GM23338 (cell line): ENCODE results near the gene PRELID3B. TPM values are rescaled to one million over a fixed set of nuclear protein-coding genes. Genes with fewer than 3 reads are reported as not detected.

Source experiments
- ATAC-seq: fragments of 200-7000 bp; cut with Tn5 transposase; 3 replicates; pipeline ENCODE4 v1.9.1; 2020
- DNase-seq: peaks from one replicate; pipeline ENCODE4 v3.0.0-alpha.2; 2015; ENCODE audit warnings: low spot score
- H2AFZ ChIP-seq: fragments of 200-600 bp; sonication (generic); 2 replicates; pipeline ENCODE4 v1.8.0; 2016; ENCODE audit warnings: antibody characterized with exemption, mild to moderate bottlenecking, moderate library complexity
- H3F3A ChIP-seq: fragments of 200-600 bp; sonication (generic); replicated peaks from 2 replicates; pipeline ENCODE4 v1.8.0; 2017; ENCODE audit warnings: antibody characterized with exemption, mixed run types, low read depth
- H3K27ac ChIP-seq: fragments of 200-600 bp; sonication (generic); 2 replicates; pipeline ENCODE4 v1.6.1; 2016; ENCODE audit warnings: low read depth
- H3K27me3 ChIP-seq: fragments of 200-600 bp; sonication (generic); 2 replicates; pipeline ENCODE4 v1.8.0; 2016; ENCODE audit warnings: mild to moderate bottlenecking, mixed run types, moderate library complexity; ENCODE audit not compliant: insufficient read depth
- H3K36me3 ChIP-seq: fragments of 200-600 bp; sonication (generic); 2 replicates; pipeline ENCODE4 v1.8.0; 2016; ENCODE audit warnings: mild to moderate bottlenecking; ENCODE audit not compliant: insufficient read depth
- H3K4me1 ChIP-seq: fragments of 200-600 bp; sonication (generic); 2 replicates; pipeline ENCODE4 v1.8.0; 2016; ENCODE audit warnings: mild to moderate bottlenecking, moderate library complexity; ENCODE audit not compliant: insufficient read depth
- H3K4me2 ChIP-seq: fragments of 200-600 bp; sonication (generic); 2 replicates; pipeline ENCODE4 v1.7.1; 2017; ENCODE audit warnings: mixed run types
- H3K4me3 ChIP-seq: fragments of 200-600 bp; sonication (generic); 2 replicates; pipeline ENCODE4 v1.6.1; 2016; ENCODE audit warnings: mixed run types
- H3K79me2 ChIP-seq: fragments of 200-600 bp; sonication (generic); replicated peaks from 2 replicates; pipeline ENCODE4 v1.8.0; 2017; ENCODE audit warnings: mild to moderate bottlenecking; ENCODE audit not compliant: insufficient read depth
- H3K9me2 ChIP-seq: fragments of 200-600 bp; sonication (generic); 2 replicates; pipeline ENCODE4 v1.8.0; 2017; ENCODE audit not compliant: insufficient read depth
- H4K20me1 ChIP-seq: fragments of 200-600 bp; sonication (generic); replicated peaks from 2 replicates; pipeline ENCODE4 v1.8.0; 2017; ENCODE audit warnings: mild to moderate bottlenecking; ENCODE audit not compliant: insufficient read depth
- H3K27ac Mint-ChIP-seq: 2 replicates; pipeline ENCODE4 v1.8.0; 2020; ENCODE audit warnings: inconsistent platforms, mild to moderate bottlenecking, moderate library complexity, mixed read lengths
- H3K27me3 Mint-ChIP-seq: 3 replicates; pipeline ENCODE4 v1.8.0; 2022; ENCODE audit warnings: low read depth, mild to moderate bottlenecking, moderate library complexity, mixed read lengths, inconsistent platforms; ENCODE audit not compliant: insufficient read depth, poor library complexity
- H3K36me3 Mint-ChIP-seq: 3 replicates; pipeline ENCODE4 v1.8.0; 2021; ENCODE audit warnings: low read depth, mild to moderate bottlenecking, inconsistent platforms, moderate library complexity, mixed read lengths
- H3K4me1 Mint-ChIP-seq: 3 replicates; pipeline ENCODE4 v1.8.0; 2020; ENCODE audit warnings: mild to moderate bottlenecking, inconsistent platforms, mixed read lengths
- H3K4me3 Mint-ChIP-seq: 3 replicates; pipeline ENCODE4 v1.8.0; 2021; ENCODE audit warnings: moderate library complexity, mild to moderate bottlenecking, inconsistent platforms, mixed read lengths
- H3K9me3 Mint-ChIP-seq: 3 replicates; pipeline ENCODE4 v1.8.0; 2020; ENCODE audit warnings: moderate library complexity, mild to moderate bottlenecking, inconsistent platforms, mixed read lengths
- CREB1 ChIP-seq: fragments of 250-450 bp; sonication (Bioruptor Pico); IDR thresholded peaks from 2 replicates; pipeline ENCODE4 v1.5.0; 2020; ENCODE audit warnings: low read depth, mild to moderate bottlenecking, moderate library complexity
- JUNB ChIP-seq: IDR thresholded peaks from one replicate; pipeline ENCODE4 v1.6.1; 2016; ENCODE audit warnings: antibody characterized with exemption; ENCODE audit not compliant: unreplicated experiment
- NANOG ChIP-seq: IDR thresholded peaks from 2 replicates; pipeline ENCODE4 v1.6.1; 2016; ENCODE audit warnings: antibody characterized with exemption, borderline replicate concordance
- POLR2AphosphoS5 ChIP-seq: IDR thresholded peaks from 2 replicates; pipeline ENCODE4 v1.6.1; 2016; ENCODE audit warnings: antibody characterized with exemption, low read depth
- STAT1 ChIP-seq: IDR thresholded peaks from one replicate; pipeline ENCODE4 v1.6.1; 2016; ENCODE audit warnings: antibody characterized with exemption; ENCODE audit not compliant: unreplicated experiment
- ZNF114 ChIP-seq: fragments of 250-450 bp; sonication (Bioruptor Pico); IDR thresholded peaks from 2 replicates; pipeline ENCODE4 v1.5.0; 2020; ENCODE audit warnings: mild to moderate bottlenecking, moderate library complexity
- ZNF331 ChIP-seq: fragments of 250-450 bp; sonication (Bioruptor Pico); IDR thresholded peaks from 2 replicates; pipeline ENCODE4 v1.5.0; 2020; ENCODE audit warnings: low read depth, mild to moderate bottlenecking, moderate library complexity
- polyA plus RNA-seq: library from polyadenylated mRNA; unstranded; fragments of >200 nt; fragmentation: Nextera tagmentation; extraction: Ambion mirVana; gene quantifications from 2 replicates; pipeline ENCODE4 v1.2.1, GENCODE V29; 2016
- total RNA-seq: library from RNA; depleted of rRNA; stranded (reverse); fragments of >200 nt; shearing (Covaris generic); gene quantifications from 2 replicates; pipeline ENCODE4 v1.2.3, GENCODE V29; 2014
- TF ChIP-seq, protein P1 (sequence below): IDR thresholded peaks from 2 replicates; pipeline ENCODE4 v1.6.1; 2016; ENCODE audit warnings: antibody characterized with exemption
- TF ChIP-seq, protein P2 (sequence below): IDR thresholded peaks from one replicate; pipeline ENCODE4 v1.6.1; 2018; ENCODE audit warnings: antibody characterized with exemption; ENCODE audit not compliant: unreplicated experiment
- TF ChIP-seq, protein P3 (sequence below): fragments of 250-450 bp; sonication (Bioruptor Pico); IDR thresholded peaks from 2 replicates; pipeline ENCODE4 v1.5.0; 2020; ENCODE audit warnings: mild to moderate bottlenecking, moderate library complexity
- TF ChIP-seq, protein P4 (sequence below), 2 experiments: fragments of 200-600 bp in 1 of 2; sonication (generic) in 1 of 2; conservative IDR thresholded peaks; 2 replicates each; pipeline versions ENCODE4 v1.5.1 to v1.6.1; 2016 to 2017; ENCODE audit warnings: antibody characterized with exemption in 2 of 2, low read depth in 2 of 2, mild to moderate bottlenecking in 2 of 2, moderate library complexity in 1 of 2

Gene PRELID3B
- total and polyA plus RNA-seq, 2 experiments from 2014 or later = 42.7 to 43.6 TPM

DNA sequence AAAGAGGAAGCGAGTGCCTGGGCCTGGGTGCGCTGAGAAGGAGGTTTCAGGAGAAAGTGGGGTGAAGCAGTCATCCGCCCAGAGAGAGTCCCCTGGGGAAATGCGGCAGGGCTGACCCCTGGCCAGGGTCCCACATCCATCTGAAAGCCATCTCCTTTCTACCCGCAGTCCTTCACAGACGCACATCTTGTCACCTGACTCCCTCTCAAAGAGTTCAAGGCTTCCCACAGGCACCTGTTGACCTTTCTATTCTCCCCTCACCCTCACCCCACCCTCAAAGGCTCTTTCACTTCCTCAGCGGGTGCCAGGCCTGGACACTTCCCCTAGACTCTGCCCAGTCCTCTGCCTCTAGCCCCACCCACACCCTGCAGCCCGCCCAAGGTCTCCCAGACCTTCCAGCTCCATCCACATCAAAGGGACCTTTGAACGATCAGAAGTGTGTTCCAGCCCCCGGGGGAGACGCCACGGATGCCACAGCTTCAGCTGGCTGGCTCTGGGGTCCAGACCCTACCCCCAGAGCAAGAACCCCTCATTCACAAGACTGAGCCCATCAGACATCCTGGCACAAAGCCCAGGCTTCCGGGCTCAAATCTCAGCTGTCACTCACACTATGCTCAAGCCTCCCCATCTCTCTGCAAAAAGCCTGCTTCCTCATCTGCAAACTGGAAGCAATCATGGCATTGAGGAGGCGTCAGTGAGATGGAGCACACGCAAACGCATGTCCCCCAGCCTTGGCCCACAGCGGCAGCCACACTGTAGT, 37.6 kb downstream of the PRELID3B start:
- H3K9me3 Mint-ChIP-seq = no peaks in the 10 kb centered on the region
- H3K27ac Mint-ChIP-seq = no peak overlapping the region
- peaks cover 2% of the 10 kb centered on the region; the same call in 1 of the 3 replicates for H3K36me3 Mint-ChIP-seq
- H3K9me2 ChIP-seq = no peaks in the 10 kb centered on the region
- no peak overlapping the region for H2AFZ ChIP-seq
- no peak overlapping the region for H3K4me3 Mint-ChIP-seq
- H3K4me1 Mint-ChIP-seq = peaks cover 13% of the 10 kb centered on the region
- H3K4me1 ChIP-seq = no peaks in the 10 kb centered on the region; the same call in 1 of the 2 replicates
- no peak overlapping the region for H3K27ac ChIP-seq
- H3K79me2 ChIP-seq = no peaks in the 10 kb centered on the region
- peaks cover 24% of the 10 kb centered on the region for H3K27me3 Mint-ChIP-seq
- no peak for DNase-seq
- no peak overlapping the region for H3K4me2 ChIP-seq
- H4K20me1 ChIP-seq = 0 out of 2 replicates have a peak, but pooled peaks cover 5% of the 10 kb centered on the region
- H3F3A ChIP-seq = no peaks in the 10 kb centered on the region
- peaks cover 11% of the 10 kb centered on the region for H3K27me3 ChIP-seq
- no peak for TF ChIP-seq POLR2AphosphoS5
- no peak for TF ChIP-seq ZNF114
- TF ChIP-seq, protein P1, sequence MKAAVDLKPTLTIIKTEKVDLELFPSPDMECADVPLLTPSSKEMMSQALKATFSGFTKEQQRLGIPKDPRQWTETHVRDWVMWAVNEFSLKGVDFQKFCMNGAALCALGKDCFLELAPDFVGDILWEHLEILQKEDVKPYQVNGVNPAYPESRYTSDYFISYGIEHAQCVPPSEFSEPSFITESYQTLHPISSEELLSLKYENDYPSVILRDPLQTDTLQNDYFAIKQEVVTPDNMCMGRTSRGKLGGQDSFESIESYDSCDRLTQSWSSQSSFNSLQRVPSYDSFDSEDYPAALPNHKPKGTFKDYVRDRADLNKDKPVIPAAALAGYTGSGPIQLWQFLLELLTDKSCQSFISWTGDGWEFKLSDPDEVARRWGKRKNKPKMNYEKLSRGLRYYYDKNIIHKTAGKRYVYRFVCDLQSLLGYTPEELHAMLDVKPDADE = no peak
- TF ChIP-seq CREB1 = no peak
- TF ChIP-seq NANOG = no peak
- TF ChIP-seq ZNF331 = no peak
- TF ChIP-seq, protein P2, sequence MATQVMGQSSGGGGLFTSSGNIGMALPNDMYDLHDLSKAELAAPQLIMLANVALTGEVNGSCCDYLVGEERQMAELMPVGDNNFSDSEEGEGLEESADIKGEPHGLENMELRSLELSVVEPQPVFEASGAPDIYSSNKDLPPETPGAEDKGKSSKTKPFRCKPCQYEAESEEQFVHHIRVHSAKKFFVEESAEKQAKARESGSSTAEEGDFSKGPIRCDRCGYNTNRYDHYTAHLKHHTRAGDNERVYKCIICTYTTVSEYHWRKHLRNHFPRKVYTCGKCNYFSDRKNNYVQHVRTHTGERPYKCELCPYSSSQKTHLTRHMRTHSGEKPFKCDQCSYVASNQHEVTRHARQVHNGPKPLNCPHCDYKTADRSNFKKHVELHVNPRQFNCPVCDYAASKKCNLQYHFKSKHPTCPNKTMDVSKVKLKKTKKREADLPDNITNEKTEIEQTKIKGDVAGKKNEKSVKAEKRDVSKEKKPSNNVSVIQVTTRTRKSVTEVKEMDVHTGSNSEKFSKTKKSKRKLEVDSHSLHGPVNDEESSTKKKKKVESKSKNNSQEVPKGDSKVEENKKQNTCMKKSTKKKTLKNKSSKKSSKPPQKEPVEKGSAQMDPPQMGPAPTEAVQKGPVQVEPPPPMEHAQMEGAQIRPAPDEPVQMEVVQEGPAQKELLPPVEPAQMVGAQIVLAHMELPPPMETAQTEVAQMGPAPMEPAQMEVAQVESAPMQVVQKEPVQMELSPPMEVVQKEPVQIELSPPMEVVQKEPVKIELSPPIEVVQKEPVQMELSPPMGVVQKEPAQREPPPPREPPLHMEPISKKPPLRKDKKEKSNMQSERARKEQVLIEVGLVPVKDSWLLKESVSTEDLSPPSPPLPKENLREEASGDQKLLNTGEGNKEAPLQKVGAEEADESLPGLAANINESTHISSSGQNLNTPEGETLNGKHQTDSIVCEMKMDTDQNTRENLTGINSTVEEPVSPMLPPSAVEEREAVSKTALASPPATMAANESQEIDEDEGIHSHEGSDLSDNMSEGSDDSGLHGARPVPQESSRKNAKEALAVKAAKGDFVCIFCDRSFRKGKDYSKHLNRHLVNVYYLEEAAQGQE = no peak
- no peak for TF ChIP-seq JUNB
- TF ChIP-seq, protein P3, sequence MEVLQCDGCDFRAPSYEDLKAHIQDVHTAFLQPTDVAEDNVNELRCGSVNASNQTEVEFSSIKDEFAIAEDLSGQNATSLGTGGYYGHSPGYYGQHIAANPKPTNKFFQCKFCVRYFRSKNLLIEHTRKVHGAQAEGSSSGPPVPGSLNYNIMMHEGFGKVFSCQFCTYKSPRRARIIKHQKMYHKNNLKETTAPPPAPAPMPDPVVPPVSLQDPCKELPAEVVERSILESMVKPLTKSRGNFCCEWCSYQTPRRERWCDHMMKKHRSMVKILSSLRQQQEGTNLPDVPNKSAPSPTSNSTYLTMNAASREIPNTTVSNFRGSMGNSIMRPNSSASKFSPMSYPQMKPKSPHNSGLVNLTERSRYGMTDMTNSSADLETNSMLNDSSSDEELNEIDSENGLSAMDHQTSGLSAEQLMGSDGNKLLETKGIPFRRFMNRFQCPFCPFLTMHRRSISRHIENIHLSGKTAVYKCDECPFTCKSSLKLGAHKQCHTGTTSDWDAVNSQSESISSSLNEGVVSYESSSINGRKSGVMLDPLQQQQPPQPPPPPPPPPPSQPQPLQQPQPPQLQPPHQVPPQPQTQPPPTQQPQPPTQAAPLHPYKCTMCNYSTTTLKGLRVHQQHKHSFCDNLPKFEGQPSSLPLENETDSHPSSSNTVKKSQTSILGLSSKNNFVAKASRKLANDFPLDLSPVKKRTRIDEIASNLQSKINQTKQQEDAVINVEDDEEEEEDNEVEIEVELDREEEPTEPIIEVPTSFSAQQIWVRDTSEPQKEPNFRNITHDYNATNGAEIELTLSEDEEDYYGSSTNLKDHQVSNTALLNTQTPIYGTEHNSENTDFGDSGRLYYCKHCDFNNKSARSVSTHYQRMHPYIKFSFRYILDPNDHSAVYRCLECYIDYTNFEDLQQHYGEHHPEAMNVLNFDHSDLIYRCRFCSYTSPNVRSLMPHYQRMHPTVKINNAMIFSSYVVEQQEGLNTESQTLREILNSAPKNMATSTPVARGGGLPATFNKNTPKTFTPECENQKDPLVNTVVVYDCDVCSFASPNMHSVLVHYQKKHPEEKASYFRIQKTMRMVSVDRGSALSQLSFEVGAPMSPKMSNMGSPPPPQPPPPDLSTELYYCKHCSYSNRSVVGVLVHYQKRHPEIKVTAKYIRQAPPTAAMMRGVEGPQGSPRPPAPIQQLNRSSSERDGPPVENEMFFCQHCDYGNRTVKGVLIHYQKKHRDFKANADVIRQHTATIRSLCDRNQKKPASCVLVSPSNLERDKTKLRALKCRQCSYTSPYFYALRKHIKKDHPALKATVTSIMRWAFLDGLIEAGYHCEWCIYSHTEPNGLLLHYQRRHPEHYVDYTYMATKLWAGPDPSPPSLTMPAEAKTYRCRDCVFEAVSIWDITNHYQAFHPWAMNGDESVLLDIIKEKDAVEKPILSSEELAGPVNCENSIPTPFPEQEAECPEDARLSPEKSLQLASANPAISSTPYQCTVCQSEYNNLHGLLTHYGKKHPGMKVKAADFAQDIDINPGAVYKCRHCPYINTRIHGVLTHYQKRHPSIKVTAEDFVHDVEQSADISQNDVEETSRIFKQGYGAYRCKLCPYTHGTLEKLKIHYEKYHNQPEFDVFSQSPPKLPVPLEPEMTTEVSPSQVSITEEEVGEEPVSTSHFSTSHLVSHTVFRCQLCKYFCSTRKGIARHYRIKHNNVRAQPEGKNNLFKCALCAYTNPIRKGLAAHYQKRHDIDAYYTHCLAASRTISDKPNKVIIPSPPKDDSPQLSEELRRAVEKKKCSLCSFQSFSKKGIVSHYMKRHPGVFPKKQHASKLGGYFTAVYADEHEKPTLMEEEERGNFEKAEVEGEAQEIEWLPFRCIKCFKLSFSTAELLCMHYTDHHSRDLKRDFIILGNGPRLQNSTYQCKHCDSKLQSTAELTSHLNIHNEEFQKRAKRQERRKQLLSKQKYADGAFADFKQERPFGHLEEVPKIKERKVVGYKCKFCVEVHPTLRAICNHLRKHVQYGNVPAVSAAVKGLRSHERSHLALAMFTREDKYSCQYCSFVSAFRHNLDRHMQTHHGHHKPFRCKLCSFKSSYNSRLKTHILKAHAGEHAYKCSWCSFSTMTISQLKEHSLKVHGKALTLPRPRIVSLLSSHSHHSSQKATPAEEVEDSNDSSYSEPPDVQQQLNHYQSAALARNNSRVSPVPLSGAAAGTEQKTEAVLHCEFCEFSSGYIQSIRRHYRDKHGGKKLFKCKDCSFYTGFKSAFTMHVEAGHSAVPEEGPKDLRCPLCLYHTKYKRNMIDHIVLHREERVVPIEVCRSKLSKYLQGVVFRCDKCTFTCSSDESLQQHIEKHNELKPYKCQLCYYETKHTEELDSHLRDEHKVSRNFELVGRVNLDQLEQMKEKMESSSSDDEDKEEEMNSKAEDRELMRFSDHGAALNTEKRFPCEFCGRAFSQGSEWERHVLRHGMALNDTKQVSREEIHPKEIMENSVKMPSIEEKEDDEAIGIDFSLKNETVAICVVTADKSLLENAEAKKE = no peak
- TF ChIP-seq STAT1 = no peak
- TF ChIP-seq, protein P4, sequence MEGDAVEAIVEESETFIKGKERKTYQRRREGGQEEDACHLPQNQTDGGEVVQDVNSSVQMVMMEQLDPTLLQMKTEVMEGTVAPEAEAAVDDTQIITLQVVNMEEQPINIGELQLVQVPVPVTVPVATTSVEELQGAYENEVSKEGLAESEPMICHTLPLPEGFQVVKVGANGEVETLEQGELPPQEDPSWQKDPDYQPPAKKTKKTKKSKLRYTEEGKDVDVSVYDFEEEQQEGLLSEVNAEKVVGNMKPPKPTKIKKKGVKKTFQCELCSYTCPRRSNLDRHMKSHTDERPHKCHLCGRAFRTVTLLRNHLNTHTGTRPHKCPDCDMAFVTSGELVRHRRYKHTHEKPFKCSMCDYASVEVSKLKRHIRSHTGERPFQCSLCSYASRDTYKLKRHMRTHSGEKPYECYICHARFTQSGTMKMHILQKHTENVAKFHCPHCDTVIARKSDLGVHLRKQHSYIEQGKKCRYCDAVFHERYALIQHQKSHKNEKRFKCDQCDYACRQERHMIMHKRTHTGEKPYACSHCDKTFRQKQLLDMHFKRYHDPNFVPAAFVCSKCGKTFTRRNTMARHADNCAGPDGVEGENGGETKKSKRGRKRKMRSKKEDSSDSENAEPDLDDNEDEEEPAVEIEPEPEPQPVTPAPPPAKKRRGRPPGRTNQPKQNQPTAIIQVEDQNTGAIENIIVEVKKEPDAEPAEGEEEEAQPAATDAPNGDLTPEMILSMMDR (conservative IDR thresholded peaks at IDR 0.05; ENCODE audit: low read depth in 2 of 2) = no peak
- H3K4me3 ChIP-seq = no peak overlapping the region
- H3K36me3 ChIP-seq = no peaks in the 10 kb centered on the region
- no peak for ATAC-seq
